ENCODE data around the gene BCAT1. TPM values are rescaled to one million over a fixed set of nuclear protein-coding genes. Genes with fewer than 3 reads are reported as not detected.
A peak's percentile ranks its signal among the peaks of the same experiment; 100 is the strongest.

Gene BCAT1
- total and polyA plus RNA-seq, 2 donors (not counting 3 experiments of a cell fraction or from before 2014, with no cell fraction given), result 21.6 to 267 TPM

DNA sequence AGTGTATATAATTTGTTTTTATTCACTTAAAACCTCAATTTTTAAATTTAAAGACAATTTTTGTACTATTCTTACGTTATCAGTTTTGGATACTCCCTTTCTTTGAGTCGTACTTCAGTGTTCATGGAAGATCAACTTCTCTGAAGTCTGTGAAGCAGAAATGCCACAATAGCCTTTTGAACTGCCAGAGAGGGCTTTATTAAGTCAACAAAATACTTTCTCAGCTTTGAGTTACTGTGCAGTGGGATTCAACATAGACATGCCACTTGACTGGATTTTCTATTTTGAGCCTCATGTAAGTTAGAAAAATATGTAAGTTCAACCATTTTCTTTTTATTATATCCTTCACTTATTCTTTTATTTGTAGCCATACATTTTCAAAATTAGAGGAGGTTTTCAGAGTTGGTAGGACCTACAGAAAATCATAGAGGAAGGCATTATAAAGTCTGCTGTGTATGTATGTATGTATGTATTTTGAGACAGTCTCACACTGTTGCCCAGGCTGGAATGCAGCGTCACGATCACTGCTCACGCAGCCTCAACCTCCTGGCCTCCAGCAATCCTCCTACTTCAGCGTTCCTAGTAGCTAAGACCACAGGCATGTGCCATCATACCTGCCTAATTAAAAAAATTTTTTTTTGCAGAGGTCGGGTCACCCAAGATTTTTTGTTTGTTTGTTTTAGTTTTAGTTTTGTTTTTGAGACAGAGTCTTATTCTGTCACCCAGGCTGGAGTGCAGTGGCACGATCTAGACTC is 31.3 kb upstream of the BCAT1 start:
- no peak overlapping the region for H3K27ac ChIP-seq (ENCODE audit: insufficient read depth, low read depth, low read length)
- H3K9me3 ChIP-seq (replicated peaks; ENCODE audit: control insufficient read depth, insufficient read depth, low read length), result no peaks in the 10 kb centered on the region
- ChIA-PET CTCF (interaction anchor here (1.1 to 2.7 kb wide), 2 partner anchors 12 to 18 kb away, joined by 3 to 12 read pairs; no protein-coding TSS in a partner anchor), POLR2A (no interaction called here)
- H3K4me3 ChIP-seq (replicated peaks in 1 of 3; ENCODE audit: insufficient read depth in 1 of 3, low read depth in 1 of 3, low read length in 3 of 3), result no peak overlapping the region
- no peaks in the 10 kb centered on the region for H3K36me3 ChIP-seq (ENCODE audit: control insufficient read depth in 2 of 2, extremely low read depth in 1 of 2, insufficient read depth in 2 of 2, low read length in 2 of 2)
- no peak overlapping the region for H2AFZ ChIP-seq (ENCODE audit: low read depth, low read length)
- intact Hi-C loops (cut with micrococcal nuclease), result no loop called here
- no peaks in the 10 kb centered on the region for H3K79me2 ChIP-seq (ENCODE audit: control insufficient read depth, insufficient read depth, low read length)
- no peaks in the 10 kb centered on the region for H3K9me1 ChIP-seq (replicated peaks; ENCODE audit: control insufficient read depth, extremely low read depth, insufficient read depth, low read length)
- no TSS peak for BruUV-seq (replicated peaks)
- no peak overlapping the region for H3K9ac ChIP-seq (replicated peaks; ENCODE audit: extremely low read depth, insufficient read depth, low read length)
- DNase-seq (ENCODE audit: low read depth, low spot score), result no peak
- H3K27me3 ChIP-seq (ENCODE audit: control insufficient read depth in 2 of 2, insufficient read depth in 2 of 2, low read length in 2 of 2), result no peaks in the 10 kb centered on the region
- peak; percentile 28 for FAIRE-seq
- TF ChIP-seq MAX (IDR thresholded peaks at IDR 0.05; ENCODE audit: insufficient read depth, insufficient read length) (no peak), MYC (IDR thresholded peaks at IDR 0.05; ENCODE audit: low read depth, low read length) (no peak), JUN (IDR thresholded peaks at IDR 0.05; ENCODE audit: borderline replicate concordance, insufficient read depth, insufficient read length, low read depth) (no peak)
- dilution Hi-C loops (cut with MboI; ENCODE audit: extremely low pct_ligation_motif_present, low sequenced_read_pairs), result no loop called here
- H3K4me2 ChIP-seq (ENCODE audit: insufficient read depth, low read length), result no peak overlapping the region
- no peaks in the 10 kb centered on the region for H4K20me1 ChIP-seq (replicated peaks; ENCODE audit: control insufficient read depth, extremely low read depth, insufficient read depth, low read length)
- no peaks in the 10 kb centered on the region for H3K4me1 ChIP-seq (ENCODE audit: control insufficient read depth, extremely low read depth, insufficient read depth, low read length)

DNA sequence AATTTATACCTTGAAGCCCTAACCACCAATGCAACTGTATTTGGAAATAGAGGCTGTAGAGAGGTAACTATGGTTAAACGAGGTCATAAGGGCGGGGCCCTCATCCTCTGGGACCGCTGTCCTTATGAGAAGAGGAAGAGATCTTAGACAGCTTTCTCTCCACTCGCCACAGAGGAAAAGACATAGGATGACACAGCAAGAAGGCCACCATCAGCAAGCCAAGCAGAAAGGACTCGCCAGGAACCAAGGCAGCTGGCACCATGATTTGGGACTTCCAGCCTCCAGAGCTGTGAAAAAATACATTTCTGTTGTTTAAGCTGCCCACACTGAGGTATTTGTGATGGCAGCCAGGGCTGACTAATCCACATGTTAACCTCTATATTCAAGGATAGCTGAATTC is 30.4 kb upstream of the BCAT1 start:
- dilution Hi-C loops (cut with MboI; ENCODE audit: extremely low pct_ligation_motif_present, low sequenced_read_pairs) (no loop called here), intact Hi-C loops (cut with micrococcal nuclease) (no loop called here)
- Histone ChIP-seq H3K27ac (ENCODE audit: insufficient read depth, low read depth, low read length) (no peak overlapping the region), H3K27me3 (ENCODE audit: control insufficient read depth in 2 of 2, insufficient read depth in 2 of 2, low read length in 2 of 2) (no peaks in the 10 kb centered on the region), H2AFZ (ENCODE audit: low read depth, low read length) (no peak overlapping the region), H3K9me1 (replicated peaks; ENCODE audit: control insufficient read depth, extremely low read depth, insufficient read depth, low read length) (no peaks in the 10 kb centered on the region), H3K4me3 (replicated peaks in 1 of 3; ENCODE audit: insufficient read depth in 1 of 3, low read depth in 1 of 3, low read length in 3 of 3) (no peak overlapping the region), H3K4me1 (ENCODE audit: control insufficient read depth, extremely low read depth, insufficient read depth, low read length) (no peaks in the 10 kb centered on the region), H3K79me2 (ENCODE audit: control insufficient read depth, insufficient read depth, low read length) (no peaks in the 10 kb centered on the region), H3K9ac (replicated peaks; ENCODE audit: extremely low read depth, insufficient read depth, low read length) (no peak overlapping the region), H3K9me3 (replicated peaks; ENCODE audit: control insufficient read depth, insufficient read depth, low read length) (no peaks in the 10 kb centered on the region), H3K36me3 (ENCODE audit: control insufficient read depth in 2 of 2, extremely low read depth in 1 of 2, insufficient read depth in 2 of 2, low read length in 2 of 2) (no peaks in the 10 kb centered on the region), H4K20me1 (replicated peaks; ENCODE audit: control insufficient read depth, extremely low read depth, insufficient read depth, low read length) (no peaks in the 10 kb centered on the region), H3K4me2 (ENCODE audit: insufficient read depth, low read length) (no peak overlapping the region)
- no TSS peak for BruUV-seq (replicated peaks)
- POLR2A ChIA-PET, result no interaction called here
- CTCF ChIA-PET, result interaction anchor here (1.1 to 2.7 kb wide), 2 partner anchors 12 to 18 kb away, joined by 3 to 12 read pairs; no protein-coding TSS in a partner anchor
- FAIRE-seq (no peak), DNase-seq (ENCODE audit: low read depth, low spot score) (no peak)
- TF ChIP-seq JUN (IDR thresholded peaks at IDR 0.05; ENCODE audit: borderline replicate concordance, insufficient read depth, insufficient read length, low read depth), result no peak
- TF ChIP-seq MAX (IDR thresholded peaks at IDR 0.05; ENCODE audit: insufficient read depth, insufficient read length), result no peak
- TF ChIP-seq, protein P1, sequence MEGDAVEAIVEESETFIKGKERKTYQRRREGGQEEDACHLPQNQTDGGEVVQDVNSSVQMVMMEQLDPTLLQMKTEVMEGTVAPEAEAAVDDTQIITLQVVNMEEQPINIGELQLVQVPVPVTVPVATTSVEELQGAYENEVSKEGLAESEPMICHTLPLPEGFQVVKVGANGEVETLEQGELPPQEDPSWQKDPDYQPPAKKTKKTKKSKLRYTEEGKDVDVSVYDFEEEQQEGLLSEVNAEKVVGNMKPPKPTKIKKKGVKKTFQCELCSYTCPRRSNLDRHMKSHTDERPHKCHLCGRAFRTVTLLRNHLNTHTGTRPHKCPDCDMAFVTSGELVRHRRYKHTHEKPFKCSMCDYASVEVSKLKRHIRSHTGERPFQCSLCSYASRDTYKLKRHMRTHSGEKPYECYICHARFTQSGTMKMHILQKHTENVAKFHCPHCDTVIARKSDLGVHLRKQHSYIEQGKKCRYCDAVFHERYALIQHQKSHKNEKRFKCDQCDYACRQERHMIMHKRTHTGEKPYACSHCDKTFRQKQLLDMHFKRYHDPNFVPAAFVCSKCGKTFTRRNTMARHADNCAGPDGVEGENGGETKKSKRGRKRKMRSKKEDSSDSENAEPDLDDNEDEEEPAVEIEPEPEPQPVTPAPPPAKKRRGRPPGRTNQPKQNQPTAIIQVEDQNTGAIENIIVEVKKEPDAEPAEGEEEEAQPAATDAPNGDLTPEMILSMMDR (IDR thresholded peaks at IDR 0.05; ENCODE audit: extremely low read depth in 1 of 2, insufficient read depth in 1 of 2, low read depth in 1 of 2, low read length in 2 of 2), result no peak
- no peak for TF ChIP-seq FOS (IDR thresholded peaks at IDR 0.05; ENCODE audit: borderline replicate concordance, insufficient read depth, low read length)
- TF ChIP-seq EZH2 (IDR thresholded peaks at IDR 0.05; ENCODE audit: borderline replicate concordance, low read depth, low read length, severe bottlenecking), result no peak
- no peak for TF ChIP-seq GATA2 (IDR thresholded peaks at IDR 0.05; ENCODE audit: insufficient read depth, insufficient read length, low read depth, low read length)
- TF ChIP-seq POLR2A (IDR thresholded peaks at IDR 0.05; ENCODE audit: low read depth, low read length), result no peak
- TF ChIP-seq MYC (IDR thresholded peaks at IDR 0.05; ENCODE audit: low read depth, low read length), result no peak
- no peak for TF ChIP-seq POLR2AphosphoS5 (IDR thresholded peaks at IDR 0.05; ENCODE audit: insufficient read depth, low read depth, low read length)
